Measurements from ENCODE around the gene C1orf52.
"Not testable (repeated sequence)": the region's sequence is repeated elsewhere in the genome, so short reads cannot be mapped to it uniquely, and the experiment has no call there.

Gene C1orf52

GRCh38 chr1:85277802-85278201 lies 18.3 kb upstream of the C1orf52 start:
- no peak for DNase-seq (ENCODE audit: low read depth)

- DNase-seq (ENCODE audit: low read depth), result no peak
These were observed 17.6 kb upstream of the C1orf52 start for GRCh38 chr1:85276978-85277639.

GRCh38 chr1:85276215-85276977 lies 16.9 kb upstream of the C1orf52 start, which contains the start of gene BCL10:
Gene BCL10, minus strand, starts transcription at chr1:85276632. Its CDS starts 280 bp downstream, at chr1:85276352.
- peak; percentile 96 for DNase-seq (ENCODE audit: low read depth)

GRCh38 chr1:85275701-85276214 lies 16.3 kb upstream of the C1orf52 start:
- peak; percentile 14 for DNase-seq (ENCODE audit: low read depth)

- no peak for DNase-seq (ENCODE audit: low read depth)
These were observed 15.5 kb upstream of the C1orf52 start for GRCh38 chr1:85274969-85275453.

- no peak for DNase-seq (ENCODE audit: low read depth)
These were observed 13.9 kb upstream of the C1orf52 start for GRCh38 chr1:85273397-85273796.

- no peak for DNase-seq (ENCODE audit: low read depth)
These were observed 9.5 kb upstream of the C1orf52 start for GRCh38 chr1:85268801-85269585.

- DNase-seq (ENCODE audit: low read depth), result no peak
These were observed 7.9 kb upstream of the C1orf52 start for GRCh38 chr1:85267313-85267712.

GRCh38 chr1:85264150-85264549 lies 4.7 kb upstream of the C1orf52 start:
- no peak for DNase-seq (ENCODE audit: low read depth)

- no peak for DNase-seq (ENCODE audit: low read depth)
These were observed 3.5 kb upstream of the C1orf52 start for GRCh38 chr1:85262985-85263384.

GRCh38 chr1:85259912-85260274 lies 431 bp upstream of the C1orf52 start:
- DNase-seq (ENCODE audit: low read depth), result no peak

- DNase-seq (ENCODE audit: low read depth), result no peak
These were observed 835 bp downstream of the C1orf52 start for GRCh38 chr1:85258536-85259117.

GRCh38 chr1:85249042-85249441 lies 10.4 kb downstream of the C1orf52 start:
- not testable (repeated sequence) for DNase-seq (ENCODE audit: low read depth)

- DNase-seq (ENCODE audit: low read depth), result no peak
These were observed 13.6 kb downstream of the C1orf52 start for GRCh38 chr1:85245891-85246290.

GRCh38 chr1:85245456-85245855 lies 14.0 kb downstream of the C1orf52 start:
- DNase-seq (ENCODE audit: low read depth), result no peak

GRCh38 chr1:85244271-85245061 lies 15.0 kb downstream of the C1orf52 start:
- no peak for DNase-seq (ENCODE audit: low read depth)

- DNase-seq (ENCODE audit: low read depth), result no peak
These were observed 16.1 kb downstream of the C1orf52 start for GRCh38 chr1:85243372-85243771.

GRCh38 chr1:85240643-85241042 lies 18.8 kb downstream of the C1orf52 start:
- no peak for DNase-seq (ENCODE audit: low read depth)

GRCh38 chr1:85240174-85240601 lies 19.3 kb downstream of the C1orf52 start:
- DNase-seq (ENCODE audit: low read depth), result no peak

GRCh38 chr1:85237613-85238012 lies 21.8 kb downstream of the C1orf52 start:
- no peak for DNase-seq (ENCODE audit: low read depth)

- no peak for DNase-seq (ENCODE audit: low read depth)
These were observed 29.0 kb downstream of the C1orf52 start for GRCh38 chr1:85230305-85230977.
